Neuronal stem cell (in vitro differentiated cells): ENCODE data around the gene AMZ1.

Source experiments
- DNase-seq: peaks from one replicate; pipeline ENCODE4 v3.0.0-alpha.2; 2013; ENCODE audit warnings: low spot score
- H2AFZ ChIP-seq: one replicate; pipeline ENCODE4 v1.6.1; 2013; ENCODE audit warnings: mild to moderate bottlenecking, low read length, inconsistent platforms
- H2AK5ac ChIP-seq: 2 replicates; pipeline ENCODE4 v1.6.1; 2013; ENCODE audit warnings: low read depth, mild to moderate bottlenecking, inconsistent platforms, low read length, moderate library complexity, mixed read lengths
- H2BK120ac ChIP-seq: 2 replicates; pipeline ENCODE4 v1.6.1; 2013; ENCODE audit warnings: low read depth, mild to moderate bottlenecking, inconsistent platforms, low read length, moderate library complexity, mixed read lengths
- H2BK12ac ChIP-seq: one replicate; pipeline ENCODE4 v1.6.1; 2013; ENCODE audit warnings: low read length, inconsistent platforms
- H2BK15ac ChIP-seq: 2 replicates; pipeline ENCODE4 v1.6.1; 2013; ENCODE audit warnings: mild to moderate bottlenecking, low read length, inconsistent platforms, mixed read lengths
- H2BK5ac ChIP-seq: one replicate; pipeline ENCODE4 v1.6.1; 2013; ENCODE audit warnings: inconsistent platforms, mild to moderate bottlenecking, low read length, moderate library complexity
- H3K14ac ChIP-seq: one replicate; pipeline ENCODE4 v1.6.1; 2013; ENCODE audit warnings: low read length, inconsistent platforms
- H3K18ac ChIP-seq: 2 replicates; pipeline ENCODE4 v1.6.1; 2013; ENCODE audit warnings: low read length, inconsistent platforms
- H3K23ac ChIP-seq: 2 replicates; pipeline ENCODE4 v1.6.1; 2013; ENCODE audit warnings: low read depth, mild to moderate bottlenecking, mixed read lengths, low read length, inconsistent platforms; ENCODE audit not compliant: poor library complexity
- H3K27ac ChIP-seq: replicated peaks from 3 replicates; pipeline ENCODE4 v1.5.1; 2013; ENCODE audit warnings: low read length, inconsistent platforms
- H3K27me3 ChIP-seq, 3 experiments: 2 replicates each; pipeline ENCODE4 v1.6.1; 2013; ENCODE audit warnings: low read length in 3 of 3, mild to moderate bottlenecking in 2 of 3, inconsistent platforms in 1 of 3, low read depth in 1 of 3, mixed read lengths in 1 of 3, moderate library complexity in 1 of 3; ENCODE audit not compliant: control insufficient read depth in 3 of 3, insufficient read depth in 3 of 3
- H3K36me3 ChIP-seq, 2 donors: replicated peaks in 1 of 2; 2 replicates each; pipeline ENCODE4 v1.6.1; 2013; ENCODE audit warnings: low read length in 2 of 2; ENCODE audit not compliant: control insufficient read depth in 2 of 2, insufficient read depth in 2 of 2
- H3K4ac ChIP-seq: 2 replicates; pipeline ENCODE4 v1.6.1; 2013; ENCODE audit warnings: inconsistent platforms, mild to moderate bottlenecking, low read length, moderate library complexity
- H3K4me1 ChIP-seq, 2 donors: 1 replicate in 1 of 2; 2 replicates in 1 of 2; pipeline ENCODE4 v1.6.1; 2013; ENCODE audit warnings: low read length in 2 of 2, low read depth in 1 of 2; ENCODE audit not compliant: control insufficient read depth in 2 of 2, insufficient read depth in 1 of 2
- H3K4me2 ChIP-seq: one replicate; pipeline ENCODE4 v1.6.1; 2013; ENCODE audit warnings: mild to moderate bottlenecking, low read length, inconsistent platforms; ENCODE audit not compliant: insufficient read depth, poor library complexity, severe bottlenecking
- H3K4me3 ChIP-seq, 2 donors: 2 replicates each; pipeline ENCODE4 v1.5.1; 2013; ENCODE audit warnings: low read length in 2 of 2, mild to moderate bottlenecking in 2 of 2, inconsistent platforms in 1 of 2, moderate library complexity in 1 of 2
- H3K79me1 ChIP-seq: one replicate; pipeline ENCODE4 v1.6.1; 2013; ENCODE audit warnings: low read depth, mild to moderate bottlenecking, inconsistent platforms, low read length, moderate library complexity
- H3K9ac ChIP-seq: one replicate; pipeline ENCODE4 v1.6.1; 2013; ENCODE audit warnings: mild to moderate bottlenecking, low read depth, low read length, inconsistent platforms; ENCODE audit not compliant: poor library complexity
- H3K9me3 ChIP-seq, 2 donors: replicated peaks in 1 of 2; 2 replicates each; pipeline versions ENCODE3 to v1.6.1; 2013; ENCODE audit warnings: low read length in 2 of 2, mild to moderate bottlenecking in 2 of 2, inconsistent platforms in 1 of 2, low read depth in 1 of 2, mixed read lengths in 1 of 2, moderate library complexity in 1 of 2; ENCODE audit not compliant: control insufficient read depth in 2 of 2, insufficient read depth in 1 of 2
- H4K8ac ChIP-seq: one replicate; pipeline ENCODE4 v1.6.1; 2013; ENCODE audit warnings: low read depth, mild to moderate bottlenecking, inconsistent platforms, low read length, moderate library complexity
- H4K91ac ChIP-seq: one replicate; pipeline ENCODE4 v1.6.1; 2013; ENCODE audit warnings: low read length, low read depth, mild to moderate bottlenecking, inconsistent platforms; ENCODE audit not compliant: poor library complexity
- WGBS, 2 donors: extraction: QIAGEN DNeasy Blood & Tissue Kit; methylation state at CpG; one replicate each; pipeline ENCODE4 v1.1.7; 2013; ENCODE audit warnings: missing lambda C conversion rate in 2 of 2, mixed read lengths in 1 of 2; ENCODE audit not compliant: insufficient read length in 2 of 2, insufficient replicate concordance in 1 of 2; ENCODE audit errors: extremely low coverage in 2 of 2; 5-methylcytosine and 5-hydroxymethylcytosine counted together

AMZ1 gene

DNA sequence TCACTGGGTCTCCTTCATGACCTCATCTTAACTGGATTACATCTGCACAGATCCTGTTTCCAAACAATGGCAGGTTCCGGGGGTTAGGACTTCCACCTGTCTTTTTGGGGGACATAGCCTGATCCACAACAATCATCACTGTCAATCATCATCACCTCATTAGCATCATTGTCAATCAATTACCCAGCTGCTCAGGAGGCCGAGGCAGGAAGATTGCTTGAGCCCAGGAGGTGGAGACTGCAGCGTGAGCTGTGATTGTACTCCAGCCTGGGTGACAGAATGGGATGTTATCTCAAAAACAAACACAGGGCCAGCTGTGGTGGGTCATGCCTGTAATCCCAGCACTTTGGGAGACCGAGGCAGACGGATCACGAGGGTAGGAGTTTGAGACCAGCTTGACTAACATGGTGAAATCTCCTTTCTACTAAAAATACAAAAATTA, 18.7 kb downstream of the AMZ1 start:
- Histone ChIP-seq H2BK5ac (no peak overlapping the region), H3K36me3 (peaks cover 0 to 7% of the 10 kb centered on the region in 2 donors), H3K4me3 (no peak overlapping the region), H3K9me3 (peaks cover 0 to 5% of the 10 kb centered on the region in 2 donors), H2BK120ac (no peak overlapping the region), H2AK5ac (no peak overlapping the region), H2AFZ (no peak overlapping the region), H3K79me1 (no peaks in the 10 kb centered on the region), H4K91ac (no peak overlapping the region), H3K27me3 (peaks cover 0 to 2% (median under 1%) of the 10 kb centered on the region in 3 experiments), H3K14ac (no peak overlapping the region), H2BK15ac (no peak overlapping the region), H3K4me2 (no peak overlapping the region), H3K9ac (no peak overlapping the region), H4K8ac (no peak overlapping the region), H3K4ac (no peak overlapping the region), H3K27ac (no peak overlapping the region), H3K4me1 (peaks cover 8 to 15% of the 10 kb centered on the region in 2 donors), H3K18ac (no peak overlapping the region), H2BK12ac (no peak overlapping the region), H3K23ac (no peak overlapping the region)
- no CpG with 5 or more reads among the region's 6 CpGs for WGBS, 2 donors
- no peak for DNase-seq

DNA sequence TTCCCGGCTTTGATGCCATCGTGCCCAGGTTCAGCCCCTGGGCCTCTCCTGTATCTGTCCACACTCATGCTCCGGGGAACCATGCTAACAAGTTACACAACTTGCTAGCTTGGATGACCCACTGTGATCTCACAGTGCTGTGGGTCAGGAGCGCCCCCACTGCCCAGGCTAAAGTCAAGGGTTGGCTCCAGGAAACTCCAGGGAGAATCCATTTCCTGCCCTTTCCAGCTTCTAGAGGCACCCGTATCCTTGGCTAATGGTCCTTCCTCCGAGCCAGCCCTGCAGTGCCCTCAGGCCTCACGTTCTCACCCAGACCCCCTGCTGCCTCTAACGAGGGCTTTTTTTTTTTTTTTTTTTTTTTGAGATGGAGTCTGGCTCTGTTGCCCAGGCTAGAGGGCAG, 19.5 kb downstream of the AMZ1 start:
- peaks cover 8 to 15% of the 10 kb centered on the region in 2 donors for H3K4me1 ChIP-seq
- H3K4me2 ChIP-seq = no peak overlapping the region
- H3K27ac ChIP-seq = no peak overlapping the region
- no peak overlapping the region for H3K4me3 ChIP-seq
- H2BK5ac ChIP-seq = no peak overlapping the region
- peak overlapping the region; percentile 18 for H2AFZ ChIP-seq
- peak overlapping the region; percentile 59 for H3K18ac ChIP-seq
- no peak overlapping the region for H4K91ac ChIP-seq
- H3K79me1 ChIP-seq = no peaks in the 10 kb centered on the region
- no CpG with 5 or more reads among the region's 8 CpGs for WGBS, 2 donors
- H3K9me3 ChIP-seq = peaks cover 0 to 5% of the 10 kb centered on the region in 2 donors
- H2BK120ac ChIP-seq = no peak overlapping the region
- H2BK15ac ChIP-seq = no peak overlapping the region
- H3K27me3 ChIP-seq = peaks cover 0 to 2% (median 0%) of the 10 kb centered on the region in 3 experiments
- H3K14ac ChIP-seq = no peak overlapping the region
- no peak overlapping the region for H4K8ac ChIP-seq
- no peak overlapping the region for H3K23ac ChIP-seq
- no peak overlapping the region for H3K9ac ChIP-seq
- no peak overlapping the region for H3K4ac ChIP-seq
- H2AK5ac ChIP-seq = peak overlapping the region; percentile 78
- DNase-seq = no peak
- peaks cover 0 to 7% of the 10 kb centered on the region in 2 donors for H3K36me3 ChIP-seq
- no peak overlapping the region for H2BK12ac ChIP-seq

DNA sequence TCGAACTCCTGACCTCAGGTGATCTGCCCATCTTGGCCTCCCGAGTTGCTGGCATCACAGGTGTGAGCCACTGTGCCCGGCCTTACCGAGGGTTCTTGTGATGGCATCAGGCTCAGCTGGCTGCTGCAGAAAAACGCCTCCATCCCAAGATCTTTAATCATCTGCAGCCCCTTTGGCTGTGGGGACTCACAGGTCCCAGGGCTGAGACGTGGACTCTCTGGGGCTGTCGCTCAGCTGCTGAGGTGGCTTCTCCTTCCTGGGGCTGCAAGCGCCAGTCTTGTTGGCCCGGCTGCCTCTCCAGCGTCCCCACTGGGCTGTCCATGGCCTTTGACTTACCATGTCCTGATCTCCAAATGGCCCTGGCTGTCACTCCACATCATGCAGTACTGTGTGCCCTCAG, 20.0 kb downstream of the AMZ1 start:
- no peak for DNase-seq
- H3K9ac ChIP-seq = peak overlapping the region; percentile 16
- WGBS, 2 donors = no CpG with 5 or more reads among the region's 10 CpGs

GRCh38 chr7:2708547-2709310, 20.7 kb downstream of the AMZ1 start:
- WGBS, 2 donors = no CpG with 5 or more reads among the region's 20 CpGs
- H3K18ac ChIP-seq = peak overlapping the region; percentile 70
- peaks cover 0 to 7% of the 10 kb centered on the region in 2 donors for H3K36me3 ChIP-seq

More for the DNA sequence above, 20.0 kb downstream of the AMZ1 start:
- H4K8ac ChIP-seq = no peak overlapping the region
- H2BK120ac ChIP-seq = no peak overlapping the region
- H3K4me1 ChIP-seq = peaks cover 8 to 16% of the 10 kb centered on the region in 2 donors
- peak overlapping the region; percentile 91 for H2BK12ac ChIP-seq
- no peak overlapping the region for H2AFZ ChIP-seq
- H3K27ac ChIP-seq = no peak overlapping the region
- H2BK5ac ChIP-seq = no peak overlapping the region
- peak overlapping the region; percentile 94 for H3K23ac ChIP-seq
- H3K9me3 ChIP-seq = peaks cover 0 to 5% of the 10 kb centered on the region in 2 donors
- peak overlapping the region; percentile 43 for H3K14ac ChIP-seq
- peaks cover 0 to 7% of the 10 kb centered on the region in 2 donors for H3K36me3 ChIP-seq
- H3K18ac ChIP-seq = peak overlapping the region; percentile 70
- no peak overlapping the region for H3K4me2 ChIP-seq
- peaks cover 0 to 2% (median 0%) of the 10 kb centered on the region in 3 experiments for H3K27me3 ChIP-seq
- no peak overlapping the region for H2BK15ac ChIP-seq
- no peak overlapping the region for H3K4me3 ChIP-seq
- no peaks in the 10 kb centered on the region for H3K79me1 ChIP-seq
- peak overlapping the region; percentile 48 for H2AK5ac ChIP-seq
- H3K4ac ChIP-seq = peak overlapping the region; percentile 67
- peak overlapping the region; percentile 24 for H4K91ac ChIP-seq

More at GRCh38 chr7:2708547-2709310, 20.7 kb downstream of the AMZ1 start:
- Histone ChIP-seq H3K14ac (peak overlapping the region; percentile 43), H3K9ac (peak overlapping the region; percentile 16), H3K79me1 (no peaks in the 10 kb centered on the region), H2BK15ac (peak overlapping the region; percentile 8), H3K23ac (peak overlapping the region; percentile 94), H3K4me3 (no peak overlapping the region), H3K4me1 (peaks cover 10 to 21% of the 10 kb centered on the region in 2 donors), H2BK12ac (peak overlapping the region; percentile 91), H4K8ac (peak overlapping the region; percentile 49), H2BK120ac (no peak overlapping the region), H3K4me2 (no peak overlapping the region), H3K9me3 (peaks cover 0 to 5% of the 10 kb centered on the region in 2 donors), H4K91ac (peak overlapping the region; percentile 24), H2AFZ (no peak overlapping the region), H2BK5ac (no peak overlapping the region), H2AK5ac (peak overlapping the region; percentile 48), H3K4ac (peak overlapping the region; percentile 67), H3K27me3 (peaks cover 0 to 2% (median 0%) of the 10 kb centered on the region in 3 experiments), H3K27ac (no peak overlapping the region)
- no peak for DNase-seq
